Activated T-helper 2 cell treated with anti-CD3 and anti-CD28 coated beads, Interferon-gamma antibody, Interleukin-2, Interleukin-4, amounts not matched to agents 10 μg/mL and 5 μg/mL and 100 μg/mL, durations not matched to agents 14 hours and 24 hours and 36 hours (primary cell): ENCODE results near the gene TRIP13. TPM values are rescaled to one million over a fixed set of nuclear protein-coding genes. Genes with fewer than 3 reads are reported as not detected.
"Not testable (repeated sequence)": the region's sequence is repeated elsewhere in the genome, so short reads cannot be mapped to it uniquely, and the experiment has no call there.

ENCODE experiments used
- DNase-seq: peaks from one replicate; pipeline ENCODE4 v3.0.0; 2021; ENCODE audit warnings: low spot score
- H3K27ac Mint-ChIP-seq: one replicate; pipeline ENCODE4 v1.8.0; 2021; ENCODE audit warnings: mixed read lengths
- H3K27me3 Mint-ChIP-seq: one replicate; pipeline ENCODE4 v1.8.0; 2021; ENCODE audit warnings: low read depth, mixed read lengths
- H3K36me3 Mint-ChIP-seq: one replicate; pipeline ENCODE4 v1.8.0; 2021; ENCODE audit warnings: low read depth, mixed read lengths
- H3K4me1 Mint-ChIP-seq: one replicate; pipeline ENCODE4 v1.8.0; 2021; ENCODE audit warnings: low read depth, mixed read lengths
- H3K4me3 Mint-ChIP-seq: one replicate; pipeline ENCODE4 v1.8.0; 2021; ENCODE audit warnings: low read depth, mild to moderate bottlenecking, moderate library complexity, mixed read lengths
- H3K9me3 Mint-ChIP-seq: one replicate; pipeline ENCODE4 v1.8.0; 2021; ENCODE audit warnings: mixed read lengths
- intact Hi-C: fragments of 100-400 bp; cut with micrococcal nuclease; formaldehyde crosslinking; loops from one replicate; pipeline ENCODE4 v1.15.1; 2023
- total RNA-seq: library from RNA; stranded (reverse); gene quantifications from 2 replicates; pipeline ENCODE4 v1.2.3, GENCODE V29; 2022

The TRIP13 gene
- total RNA-seq, 1 donor from 2014 or later, result 37.6 TPM

- DNase-seq, result no peak
- Mint-ChIP-seq H3K4me3 (no peak overlapping the region), H3K27ac (no peak overlapping the region), H3K9me3 (no peaks in the 10 kb centered on the region), H3K4me1 (no peaks in the 10 kb centered on the region), H3K27me3 (no peaks in the 10 kb centered on the region), H3K36me3 (peaks cover 72% of the 10 kb centered on the region)
- intact Hi-C loops, result no loop called here
Observed at GRCh38 chr5:871596-872298, 20.9 kb upstream of the TRIP13 start.

GRCh38 chr5:872301-872700 lies 20.4 kb upstream of the TRIP13 start:
- Mint-ChIP-seq H3K4me1 (no peaks in the 10 kb centered on the region), H3K27me3 (no peaks in the 10 kb centered on the region), H3K27ac (no peak overlapping the region), H3K9me3 (no peaks in the 10 kb centered on the region), H3K36me3 (peaks cover 76% of the 10 kb centered on the region), H3K4me3 (no peak overlapping the region)
- intact Hi-C loops, result no loop called here
- no peak for DNase-seq

GRCh38 chr5:873328-873727 lies 19.4 kb upstream of the TRIP13 start:
- Mint-ChIP-seq H3K27ac (no peak overlapping the region), H3K4me1 (no peaks in the 10 kb centered on the region), H3K4me3 (no peak overlapping the region), H3K27me3 (no peaks in the 10 kb centered on the region), H3K9me3 (no peaks in the 10 kb centered on the region), H3K36me3 (peaks cover 78% of the 10 kb centered on the region)
- intact Hi-C loops, result no loop called here
- DNase-seq, result no peak

GRCh38 chr5:875931-876330 lies 16.8 kb upstream of the TRIP13 start:
- no peaks in the 10 kb centered on the region for H3K27me3 Mint-ChIP-seq
- no peak for DNase-seq
- no peaks in the 10 kb centered on the region for H3K4me1 Mint-ChIP-seq
- intact Hi-C loops, result no loop called here
- no peaks in the 10 kb centered on the region for H3K9me3 Mint-ChIP-seq
- H3K27ac Mint-ChIP-seq, result no peak overlapping the region
- H3K4me3 Mint-ChIP-seq, result no peak overlapping the region
- H3K36me3 Mint-ChIP-seq, result peaks cover 63% of the 10 kb centered on the region

GRCh38 chr5:876398-877365 lies 16.0 kb upstream of the TRIP13 start:
- H3K36me3 Mint-ChIP-seq, result peaks cover 63% of the 10 kb centered on the region

DNA sequence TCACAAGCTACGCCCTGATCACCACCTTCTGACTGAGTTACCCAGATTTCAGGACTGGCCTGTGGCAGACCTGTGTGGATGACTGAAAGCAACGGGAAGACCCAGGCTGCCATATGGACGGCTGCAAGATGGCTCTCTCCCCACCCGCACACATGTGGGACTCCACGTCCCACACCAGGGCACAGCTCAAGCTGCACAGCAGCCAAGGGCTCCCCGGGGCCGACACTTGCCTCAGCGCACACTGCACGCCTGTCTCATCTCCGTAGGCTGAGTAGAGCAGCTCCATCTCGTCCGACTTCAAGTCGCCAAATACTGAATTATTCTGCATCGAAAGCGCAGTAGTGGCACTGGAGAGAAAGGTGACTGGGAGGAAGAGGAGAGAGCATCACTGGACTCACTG lies 14.6 kb upstream of the TRIP13 start:
- H3K9me3 Mint-ChIP-seq, result peaks cover 9% of the 10 kb centered on the region
- H3K4me1 Mint-ChIP-seq, result peaks cover 12% of the 10 kb centered on the region
- no peak for DNase-seq
- H3K27me3 Mint-ChIP-seq, result no peaks in the 10 kb centered on the region
- peaks cover 73% of the 10 kb centered on the region for H3K36me3 Mint-ChIP-seq
- H3K27ac Mint-ChIP-seq, result no peak overlapping the region
- H3K4me3 Mint-ChIP-seq, result no peak overlapping the region
- intact Hi-C loops, result no loop called here

More at GRCh38 chr5:876398-877365, 16.0 kb upstream of the TRIP13 start:
- no peak overlapping the region for H3K27ac Mint-ChIP-seq
- no peaks in the 10 kb centered on the region for H3K27me3 Mint-ChIP-seq
- DNase-seq, result no peak
- no peaks in the 10 kb centered on the region for H3K4me1 Mint-ChIP-seq
- no peak overlapping the region for H3K4me3 Mint-ChIP-seq
- no peaks in the 10 kb centered on the region for H3K9me3 Mint-ChIP-seq
- intact Hi-C loops, result no loop called here

DNA sequence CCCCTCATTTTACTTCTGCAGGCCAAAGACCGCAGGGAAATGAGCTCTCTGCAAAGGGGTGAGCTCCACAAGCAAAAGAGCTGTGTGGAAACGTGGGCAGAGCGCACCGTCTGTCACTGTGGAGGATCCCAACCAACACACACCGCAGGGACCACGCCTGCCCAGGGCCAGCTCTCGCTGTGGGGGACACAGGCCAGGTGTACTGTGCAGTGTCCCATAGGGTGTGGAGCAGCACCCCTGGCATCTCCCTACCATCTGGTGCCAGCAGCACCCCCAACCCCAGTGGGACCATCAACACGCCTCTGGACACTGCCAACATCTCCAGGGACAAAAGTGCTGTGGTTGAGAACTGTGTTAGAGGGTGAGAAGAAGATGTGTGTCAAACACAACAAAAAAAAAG lies 14.0 kb upstream of the TRIP13 start:
- H3K27me3 Mint-ChIP-seq, intact Hi-C loops, H3K27ac Mint-ChIP-seq, H3K4me3 Mint-ChIP-seq, DNase-seq: not testable (repeated sequence)
- H3K9me3 Mint-ChIP-seq, result peaks cover 11% of the 10 kb centered on the region
- H3K4me1 Mint-ChIP-seq, result peaks cover 12% of the 10 kb centered on the region
- H3K36me3 Mint-ChIP-seq, result peaks cover 73% of the 10 kb centered on the region

- Mint-ChIP-seq H3K4me3 (no peak overlapping the region), H3K4me1 (peaks cover 14% of the 10 kb centered on the region), H3K27me3 (no peaks in the 10 kb centered on the region), H3K36me3 (peaks cover 75% of the 10 kb centered on the region), H3K27ac (no peak overlapping the region), H3K9me3 (peaks cover 11% of the 10 kb centered on the region)
- DNase-seq, result no peak
- intact Hi-C loops, result no loop called here
Observed at GRCh38 chr5:880816-881550, 11.7 kb upstream of the TRIP13 start.

DNA sequence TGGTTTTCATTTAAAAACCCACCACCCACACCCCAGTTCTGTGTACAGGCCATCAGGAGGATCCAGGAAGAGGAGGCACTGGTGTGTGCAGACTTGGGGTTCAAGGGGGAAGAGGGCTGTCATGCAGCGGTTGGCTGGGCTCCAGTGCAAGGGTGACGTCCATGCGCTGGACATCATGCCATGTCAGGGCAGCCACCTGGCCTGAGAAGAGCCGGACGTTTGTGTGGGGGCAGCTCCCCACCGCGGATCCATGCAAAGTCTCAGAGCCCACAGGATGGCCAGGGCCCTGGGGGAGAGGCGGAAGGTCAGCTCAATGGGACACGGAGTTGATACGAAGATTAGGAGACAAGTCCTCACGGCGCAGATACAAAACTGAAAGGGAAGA lies 11.1 kb upstream of the TRIP13 start:
- no peak overlapping the region for H3K4me3 Mint-ChIP-seq
- DNase-seq, result no peak
- no peaks in the 10 kb centered on the region for H3K27me3 Mint-ChIP-seq
- H3K27ac Mint-ChIP-seq, result no peak overlapping the region
- H3K36me3 Mint-ChIP-seq, result peaks cover 76% of the 10 kb centered on the region
- H3K9me3 Mint-ChIP-seq, result peaks cover 11% of the 10 kb centered on the region
- intact Hi-C loops, result no loop called here
- H3K4me1 Mint-ChIP-seq, result peaks cover 14% of the 10 kb centered on the region

GRCh38 chr5:882253-883183 lies 10.2 kb upstream of the TRIP13 start:
- Mint-ChIP-seq H3K27me3 (no peaks in the 10 kb centered on the region), H3K27ac (peak overlapping the region; percentile 85), H3K9me3 (peaks cover 11% of the 10 kb centered on the region), H3K4me1 (peaks cover 14% of the 10 kb centered on the region), H3K36me3 (peaks cover 80% of the 10 kb centered on the region), H3K4me3 (no peak overlapping the region)
- DNase-seq, result no peak
- intact Hi-C loops, result no loop called here

DNA sequence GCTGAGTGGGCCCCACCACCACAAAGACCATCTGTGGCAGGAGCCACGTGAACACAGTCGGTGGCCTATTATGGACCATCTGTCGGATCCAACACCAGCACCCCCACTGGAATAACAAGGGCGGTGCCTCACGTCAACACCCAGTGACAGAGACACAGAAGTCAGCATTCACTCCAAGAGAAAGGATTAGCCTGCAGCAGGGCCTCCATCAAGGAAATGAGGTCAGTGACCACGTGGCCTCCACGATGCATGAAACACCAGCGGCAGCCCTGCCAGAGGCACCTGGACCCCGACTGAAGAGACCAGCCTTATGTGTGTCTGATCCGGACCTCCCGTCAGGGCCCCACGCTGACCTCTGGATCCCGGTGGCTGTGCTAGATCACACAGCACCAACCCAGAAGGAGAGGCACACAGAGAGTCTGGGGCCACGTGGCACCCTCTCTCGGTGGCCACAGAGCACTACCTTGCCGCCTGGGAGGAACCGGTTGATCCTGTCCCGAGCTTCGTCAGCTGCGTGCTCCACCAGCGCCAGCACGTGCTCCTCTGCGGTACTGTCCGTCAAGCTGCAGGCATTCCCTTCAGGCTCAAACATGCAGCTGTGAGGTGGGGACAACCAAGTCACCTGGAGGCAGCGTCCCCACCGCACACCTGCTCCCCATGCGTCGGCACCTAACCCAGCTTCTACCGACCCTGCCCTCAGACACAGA lies 9.1 kb upstream of the TRIP13 start:
- intact Hi-C loops, result no loop called here
- Mint-ChIP-seq H3K27me3 (no peaks in the 10 kb centered on the region), H3K9me3 (peaks cover 11% of the 10 kb centered on the region), H3K4me1 (peaks cover 14% of the 10 kb centered on the region), H3K36me3 (peaks cover 81% of the 10 kb centered on the region), H3K4me3 (no peak overlapping the region), H3K27ac (no peak overlapping the region)
- no peak for DNase-seq
